NT2/D1 (cell line): ENCODE data around the gene KAT7.

Source experiments
- SUZ12 ChIP-seq: IDR thresholded peaks from 2 replicates; pipeline ENCODE4 v1.6.1; 2011; ENCODE audit not compliant: insufficient read length, insufficient read depth; ENCODE audit errors: extremely low read depth
- YY1 ChIP-seq: IDR thresholded peaks from 2 replicates; pipeline ENCODE4 v1.6.1; 2011; ENCODE audit not compliant: insufficient read length, insufficient read depth
- ZNF274 ChIP-seq: IDR thresholded peaks from 2 replicates; pipeline ENCODE4 v1.6.1; 2011; ENCODE audit warnings: mild to moderate bottlenecking, low read depth, low read length

DNA sequence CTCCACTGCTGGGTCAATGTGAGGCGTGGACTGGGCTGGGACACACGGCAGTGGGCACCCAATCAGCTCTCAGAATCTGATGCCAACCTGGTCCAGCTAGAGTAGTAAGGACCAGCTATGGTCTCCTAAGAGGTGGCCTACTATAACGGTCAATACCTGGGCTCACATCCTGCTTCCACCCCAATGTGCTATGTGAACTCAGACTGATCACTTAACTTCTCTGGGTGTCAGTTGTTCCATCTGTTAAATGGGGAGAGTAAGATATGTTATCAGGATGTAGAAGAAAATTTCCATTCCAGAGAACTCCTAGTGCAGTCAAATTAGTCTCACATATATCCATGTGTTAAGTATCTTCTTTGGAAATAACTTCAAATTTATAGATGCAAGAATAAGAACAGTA, 38.8 kb upstream of the KAT7 start:
- TF ChIP-seq ZNF274: no peak
- TF ChIP-seq SUZ12: no peak
- no peak for TF ChIP-seq YY1
